NCI-H2081 treated with DMSO at 0.1 percent for 48 hours (cell line): ENCODE results near the gene RPS3.
"Not testable (repeated sequence)": the region's sequence is repeated elsewhere in the genome, so short reads cannot be mapped to it uniquely, and the experiment has no call there.

Experiments used
- DNase-seq: peaks from one replicate; lab custom pipeline; 2025; lab: John Stamatoyannopoulos, UW

The RPS3 gene

DNA sequence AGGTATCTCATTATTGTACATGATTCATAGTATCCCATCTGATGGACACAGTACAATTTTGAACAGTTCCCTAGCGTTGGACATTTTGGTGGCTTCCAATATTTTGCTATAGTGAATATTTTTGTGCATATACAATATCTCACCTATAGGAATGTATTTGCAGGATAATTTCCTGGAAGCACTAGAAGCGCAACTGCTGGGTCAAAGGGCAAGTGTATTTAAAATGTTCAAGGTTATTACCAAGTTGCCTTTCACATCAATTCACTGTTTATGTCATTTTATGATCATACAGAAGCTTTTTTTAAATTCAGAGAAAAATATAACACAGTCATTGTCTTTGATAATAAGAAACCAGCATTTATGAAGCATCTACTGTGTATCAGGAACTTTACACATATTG, 19.1 kb upstream of the RPS3 start:
- no peak for DNase-seq

GRCh38 chr11:75380716-75381420, 18.4 kb upstream of the RPS3 start:
- no peak for DNase-seq

GRCh38 chr11:75383246-75383645, 16.1 kb upstream of the RPS3 start:
- DNase-seq, result no peak

GRCh38 chr11:75384438-75385080, 14.8 kb upstream of the RPS3 start:
- peak; percentile 6 for DNase-seq

DNA sequence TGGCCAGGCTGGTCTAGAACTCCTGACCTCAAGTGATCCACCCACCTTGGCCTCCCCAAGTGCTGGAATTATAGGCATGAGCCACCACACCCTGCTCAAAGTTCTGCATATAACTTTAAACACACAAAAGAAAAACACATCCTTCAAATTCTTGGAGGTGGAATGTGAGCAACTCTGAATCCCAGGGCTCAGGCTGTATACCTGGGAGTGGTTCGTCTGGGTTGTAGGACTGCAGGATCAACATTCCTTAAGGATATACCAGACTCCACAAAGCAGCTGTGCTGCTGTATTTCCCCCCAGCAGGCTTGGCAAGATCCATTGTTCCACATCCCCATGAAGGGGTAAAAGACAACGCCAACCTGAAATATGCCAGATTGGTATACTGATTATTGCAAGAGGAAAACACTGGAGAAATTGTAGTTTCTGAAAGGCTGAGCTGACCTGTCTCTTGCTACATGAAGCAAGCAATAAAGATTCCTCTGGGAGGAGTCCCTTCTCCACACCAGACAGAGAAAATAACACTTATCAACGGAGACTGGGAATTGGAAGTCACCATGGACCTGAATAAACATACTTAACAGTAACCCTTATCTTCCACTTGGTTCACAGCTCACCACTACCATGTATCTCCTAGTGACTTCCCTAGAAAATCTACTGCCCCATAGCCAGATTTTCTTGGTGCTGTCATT, 12.2 kb upstream of the RPS3 start:
- DNase-seq, result no peak

GRCh38 chr11:75387736-75388294, 11.5 kb upstream of the RPS3 start:
- DNase-seq, result no peak

DNA sequence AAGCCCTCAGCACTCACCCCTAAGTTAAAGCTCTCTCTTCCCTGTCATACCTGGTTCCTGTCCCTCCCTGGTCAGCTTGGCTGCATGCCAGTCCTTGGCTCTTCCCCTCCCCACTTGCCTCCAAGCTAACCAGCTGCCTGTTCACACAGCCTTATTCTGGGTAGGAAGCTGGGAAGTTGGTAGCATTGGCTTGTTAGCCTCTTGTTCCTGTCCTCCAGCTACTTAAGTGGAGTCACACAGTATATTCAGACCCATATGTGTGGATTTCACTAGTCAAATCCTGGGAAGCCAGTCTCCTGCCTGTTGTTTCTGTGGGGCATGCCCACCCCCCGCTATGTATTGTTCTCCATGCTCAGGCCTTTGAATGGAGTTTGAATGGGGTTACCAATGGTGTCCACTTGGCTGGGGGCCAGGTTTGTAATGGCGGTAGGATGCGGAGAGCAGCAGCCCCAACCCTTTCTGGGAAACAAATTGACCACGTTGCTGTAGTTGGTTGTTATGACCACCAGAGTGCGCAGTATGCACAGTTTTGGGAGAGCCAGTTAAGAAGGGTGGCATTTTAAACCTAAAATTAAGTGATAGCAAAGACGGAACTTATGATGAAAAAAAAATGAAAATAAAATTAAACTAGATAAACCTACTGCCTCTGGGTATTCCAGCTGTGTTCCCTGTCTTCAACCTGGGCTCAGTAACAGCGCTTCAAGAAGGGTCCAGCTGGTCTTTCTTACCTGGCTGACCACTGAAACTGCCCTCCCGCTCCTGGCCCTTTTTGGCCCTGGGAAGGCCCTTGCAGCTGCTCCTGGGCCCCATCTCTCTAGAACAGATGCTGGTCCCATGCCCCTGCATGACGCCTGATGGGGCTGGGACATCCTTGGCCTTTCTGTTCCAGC, 10.7 kb upstream of the RPS3 start:
- peak; percentile 65 for DNase-seq

GRCh38 chr11:75389276-75389605, 10.1 kb upstream of the RPS3 start:
- no peak for DNase-seq

GRCh38 chr11:75389925-75390324, 9.4 kb upstream of the RPS3 start:
- no peak for DNase-seq

- DNase-seq, result no peak
Observed at GRCh38 chr11:75394085-75394840, 5.1 kb upstream of the RPS3 start.

DNA sequence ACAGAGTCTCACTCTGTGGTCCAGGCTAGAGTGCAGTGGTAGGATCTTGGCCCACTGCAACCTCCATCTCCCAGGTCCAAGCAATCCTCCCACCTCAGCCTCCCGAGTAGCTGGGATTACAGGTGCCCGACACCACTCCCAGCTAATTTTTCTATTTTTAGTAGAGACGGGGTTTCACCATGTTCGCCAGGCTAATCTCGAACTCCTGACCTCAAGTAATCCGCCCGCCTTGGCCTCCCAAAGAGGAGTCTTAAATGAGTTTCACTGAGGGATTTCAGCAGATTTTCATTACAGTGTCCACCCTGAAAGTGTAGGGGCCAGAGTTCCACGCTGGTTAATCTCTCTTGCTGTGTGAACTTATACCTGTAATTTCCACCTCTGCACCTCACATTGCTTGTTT, 412 bp upstream of the RPS3 start:
- no peak for DNase-seq

DNA sequence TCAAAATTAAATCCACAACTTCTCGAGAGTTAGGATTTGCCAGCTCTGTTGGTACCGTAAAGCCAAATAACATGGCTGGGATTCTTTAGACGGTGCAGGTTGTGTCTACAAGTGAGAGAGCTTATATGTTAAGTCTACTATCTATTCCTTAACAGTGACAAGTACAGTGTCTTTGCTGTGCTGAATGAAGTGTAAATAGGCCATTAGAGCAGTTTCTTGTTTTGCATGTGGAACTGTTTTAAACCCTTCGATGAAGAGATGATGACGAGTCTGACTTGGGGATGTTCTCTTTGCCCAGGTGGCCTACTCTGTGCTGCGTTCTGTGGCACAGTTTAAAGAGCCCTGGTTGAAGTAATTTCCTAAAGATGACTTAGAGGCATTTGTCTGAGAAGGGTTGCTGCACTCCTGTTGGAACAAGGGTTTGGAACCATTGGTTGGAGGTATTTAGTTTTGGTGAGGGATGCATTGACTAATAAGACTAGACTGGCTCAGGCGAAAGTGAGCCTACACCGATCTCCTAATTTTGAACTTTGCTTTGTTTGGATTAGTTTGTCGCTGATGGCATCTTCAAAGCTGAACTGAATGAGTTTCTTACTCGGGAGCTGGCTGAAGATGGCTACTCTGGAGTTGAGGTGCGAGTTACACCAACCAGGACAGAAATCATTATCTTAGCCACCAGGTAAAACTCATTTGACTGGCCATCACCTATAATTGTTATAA, 988 bp downstream of the RPS3 start:
- DNase-seq, result no peak

DNA sequence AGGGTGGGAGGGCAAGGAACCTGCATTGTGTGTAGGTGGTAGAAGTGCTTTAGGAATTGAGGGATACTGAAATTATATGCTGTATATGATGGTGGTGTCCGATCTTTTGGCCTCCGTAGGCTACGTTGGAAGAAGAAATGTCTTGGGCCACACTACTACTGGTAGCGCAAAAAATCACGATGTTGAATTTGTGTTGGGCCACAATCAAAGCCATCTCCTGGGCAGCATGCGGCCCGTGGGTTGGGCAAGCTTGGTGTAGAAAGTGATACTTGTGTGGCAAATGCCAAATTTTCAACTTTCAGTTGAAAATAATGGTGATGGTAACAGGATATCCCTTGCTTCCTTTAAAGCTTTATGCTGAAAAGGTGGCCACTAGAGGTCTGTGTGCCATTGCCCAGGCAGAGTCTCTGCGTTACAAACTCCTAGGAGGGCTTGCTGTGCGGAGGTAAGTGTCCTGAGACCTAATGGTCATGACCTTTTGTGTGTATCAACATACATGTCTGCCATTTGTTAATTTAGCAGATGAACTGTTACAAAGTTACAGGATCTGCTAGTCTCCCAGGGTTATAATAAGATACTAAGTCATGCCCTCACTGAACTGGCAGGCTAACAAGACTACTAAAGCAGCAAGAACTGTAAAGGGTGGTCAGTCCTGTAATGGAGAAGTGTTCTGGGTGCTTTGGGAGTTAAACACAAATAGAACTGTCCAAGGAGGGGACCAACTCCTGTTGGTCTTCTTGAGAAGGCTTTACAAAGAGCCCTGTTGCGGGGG, 2.9 kb downstream of the RPS3 start:
- no peak for DNase-seq

GRCh38 chr11:75403037-75403436, 3.7 kb downstream of the RPS3 start:
- no peak for DNase-seq

GRCh38 chr11:75403983-75404658, 4.8 kb downstream of the RPS3 start:
- DNase-seq, result no peak

DNA sequence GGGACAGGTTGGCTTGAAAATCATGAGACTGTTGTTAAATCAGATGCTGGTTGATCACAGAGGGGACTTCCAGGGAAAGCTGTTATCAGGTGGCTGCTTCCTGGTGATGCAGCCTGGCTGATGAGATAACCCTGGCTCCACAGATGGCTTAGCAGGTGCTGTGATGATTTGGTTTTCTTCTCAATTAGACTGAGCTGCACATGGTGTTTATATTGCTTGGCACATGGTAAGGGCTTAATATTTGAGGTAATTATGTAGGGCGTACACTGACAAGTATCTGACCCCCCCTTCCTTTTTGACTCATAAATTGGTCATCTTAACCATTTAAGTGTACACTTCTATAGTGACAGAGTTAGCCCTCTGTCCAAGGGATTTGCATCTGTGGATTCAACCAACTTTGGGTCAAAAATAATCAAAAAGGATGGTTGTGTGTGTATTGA, 7.0 kb downstream of the RPS3 start:
- DNase-seq, result no peak

- DNase-seq, result no peak
Observed at GRCh38 chr11:75408957-75409219, 9.6 kb downstream of the RPS3 start.

GRCh38 chr11:75409971-75410370, 10.7 kb downstream of the RPS3 start:
- not testable (repeated sequence) for DNase-seq

GRCh38 chr11:75413146-75413545, 13.8 kb downstream of the RPS3 start:
- not testable (repeated sequence) for DNase-seq

GRCh38 chr11:75413864-75414263, 14.5 kb downstream of the RPS3 start:
- DNase-seq, result no peak
